HUES6 (cell line): Measurements from ENCODE around the gene C1QTNF2.
"Not testable (repeated sequence)": the region's sequence is repeated elsewhere in the genome, so short reads cannot be mapped to it uniquely, and the experiment has no call there.

Source experiments
- H3K27ac ChIP-seq: 2 replicates; pipeline ENCODE4 v1.7.0; 2013; ENCODE audit warnings: low read depth, mild to moderate bottlenecking, low read length, inconsistent platforms
- H3K27me3 ChIP-seq: 2 replicates; pipeline ENCODE4 v1.6.1; 2013; ENCODE audit warnings: low read length; ENCODE audit not compliant: control insufficient read depth, insufficient read depth
- H3K36me3 ChIP-seq: 2 replicates; pipeline ENCODE4 v1.6.1; 2013; ENCODE audit warnings: low read length; ENCODE audit not compliant: control insufficient read depth, insufficient read depth
- H3K4me1 ChIP-seq: 2 replicates; pipeline ENCODE4 v1.6.1; 2013; ENCODE audit warnings: low read length; ENCODE audit not compliant: control insufficient read depth, insufficient read depth
- H3K4me3 ChIP-seq: 2 replicates; pipeline ENCODE4 v1.5.1; 2013; ENCODE audit warnings: low read depth, low read length
- H3K9ac ChIP-seq: one replicate; pipeline ENCODE4 v1.6.1; 2013; ENCODE audit warnings: mild to moderate bottlenecking, low read length
- H3K9me3 ChIP-seq: 2 replicates; pipeline ENCODE4 v1.6.1; 2013; ENCODE audit warnings: low read depth, low read length; ENCODE audit not compliant: control insufficient read depth, insufficient read depth

The C1QTNF2 gene

DNA sequence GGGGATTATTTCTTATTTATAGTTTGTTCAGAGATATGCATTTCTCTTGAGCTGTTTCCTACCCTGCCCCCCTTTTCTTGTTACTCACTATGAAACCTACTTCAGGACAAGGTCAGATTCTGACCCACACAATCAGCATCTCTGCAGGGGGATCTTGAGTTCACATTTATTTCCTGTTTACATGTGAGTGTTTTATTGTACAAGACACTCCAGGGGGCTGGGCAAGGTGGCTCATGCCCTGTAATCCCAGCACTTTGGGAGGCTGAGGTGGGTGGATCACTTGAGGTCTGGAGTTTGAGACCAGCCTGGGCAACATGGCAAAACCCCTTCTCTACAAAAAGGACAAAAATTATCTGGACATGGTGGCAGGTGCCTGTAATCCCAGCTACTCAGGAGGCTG, 29.9 kb downstream of the C1QTNF2 start:
- not testable (repeated sequence) for H3K36me3 ChIP-seq, H3K27me3 ChIP-seq, H3K9ac ChIP-seq, H3K9me3 ChIP-seq, H3K27ac ChIP-seq, H3K4me3 ChIP-seq
- peaks cover 12% of the 10 kb centered on the region; the same call in 1 of the 2 replicates for H3K4me1 ChIP-seq

DNA sequence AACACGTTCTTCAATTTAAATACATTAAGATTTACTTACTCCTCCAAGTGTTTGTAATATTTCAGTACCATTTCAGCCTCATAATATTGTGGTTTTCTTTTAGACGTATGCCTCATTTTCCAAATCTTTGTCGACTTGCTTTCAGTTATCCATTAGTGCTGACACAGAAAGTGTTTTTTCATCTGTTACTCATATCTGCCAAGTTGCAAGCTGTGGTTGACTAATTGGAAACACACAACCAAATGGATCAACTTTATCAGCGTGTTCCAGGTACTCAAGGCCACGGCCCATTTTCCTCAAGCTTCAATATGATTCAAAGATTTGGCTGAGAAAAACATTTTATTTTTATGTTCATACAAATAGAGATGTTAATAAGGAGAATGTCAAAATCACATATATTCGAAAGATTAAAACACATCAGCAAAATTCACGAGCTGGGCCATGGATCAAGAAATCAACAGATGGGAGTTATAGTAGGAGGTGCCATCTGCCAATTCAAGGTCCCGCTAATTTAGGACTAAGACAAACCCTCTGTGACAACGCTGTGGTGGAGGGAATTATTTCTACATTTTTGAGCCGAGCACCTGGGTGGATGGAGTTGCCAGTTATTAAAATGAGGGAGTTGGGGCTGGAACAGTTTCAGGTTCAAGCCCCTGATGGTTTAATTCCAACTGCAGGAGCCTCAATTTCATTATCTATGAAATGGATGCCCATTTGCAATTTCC, 30.9 kb downstream of the C1QTNF2 start:
- Histone ChIP-seq H3K36me3 (no peaks in the 10 kb centered on the region), H3K27ac (no peak overlapping the region), H3K9me3 (no peaks in the 10 kb centered on the region), H3K27me3 (no peaks in the 10 kb centered on the region), H3K4me1 (0 out of 2 replicates have a peak, but pooled peaks cover 7% of the 10 kb centered on the region), H3K9ac (no peak overlapping the region), H3K4me3 (no peak overlapping the region)

DNA sequence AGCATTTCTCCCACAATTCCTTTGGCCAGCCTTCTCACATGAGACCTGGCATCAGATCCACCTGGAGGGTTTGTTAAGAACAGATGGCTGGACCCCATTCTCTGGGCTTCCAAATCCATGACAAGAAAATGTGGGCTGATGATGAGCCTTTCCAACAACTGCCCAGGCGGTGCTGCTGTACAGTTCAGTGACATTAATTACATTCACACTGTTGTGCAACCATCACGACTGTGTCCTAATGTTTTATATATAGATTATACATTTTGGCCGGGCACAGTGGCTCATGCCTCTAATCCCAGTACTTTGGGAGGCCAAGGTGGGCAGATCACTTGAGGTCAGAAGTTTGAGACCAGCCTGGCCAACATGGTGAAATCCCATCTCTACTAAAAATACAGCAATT, 35.7 kb downstream of the C1QTNF2 start:
- H3K27me3 ChIP-seq, H3K27ac ChIP-seq, H3K9me3 ChIP-seq, H3K4me3 ChIP-seq, H3K4me1 ChIP-seq, H3K9ac ChIP-seq, H3K36me3 ChIP-seq: not testable (repeated sequence)

DNA sequence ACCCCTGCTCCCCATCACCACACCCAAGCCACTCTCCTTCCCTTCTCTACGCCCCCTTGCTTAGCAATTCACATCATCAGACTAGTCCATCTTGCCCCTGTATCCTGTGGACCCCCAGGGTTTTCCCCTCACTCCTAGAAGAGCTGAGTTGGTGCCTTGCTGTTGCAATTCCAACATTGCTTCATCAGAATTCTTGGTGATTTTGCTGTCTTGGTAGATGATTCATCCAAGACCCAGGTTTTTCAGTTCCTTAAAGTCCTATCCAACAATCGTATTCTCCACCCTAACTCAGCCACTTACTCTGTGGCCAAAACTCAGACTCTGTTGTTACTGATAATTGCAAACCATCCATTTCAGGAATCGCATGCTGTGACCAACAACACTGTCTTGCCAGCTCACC, 36.7 kb downstream of the C1QTNF2 start:
- Histone ChIP-seq H3K4me1 (0 out of 2 replicates have a peak, but pooled peaks cover 3% of the 10 kb centered on the region), H3K9ac (no peak overlapping the region), H3K9me3 (no peaks in the 10 kb centered on the region), H3K4me3 (no peak overlapping the region), H3K36me3 (no peaks in the 10 kb centered on the region), H3K27ac (no peak overlapping the region), H3K27me3 (no peaks in the 10 kb centered on the region)

DNA sequence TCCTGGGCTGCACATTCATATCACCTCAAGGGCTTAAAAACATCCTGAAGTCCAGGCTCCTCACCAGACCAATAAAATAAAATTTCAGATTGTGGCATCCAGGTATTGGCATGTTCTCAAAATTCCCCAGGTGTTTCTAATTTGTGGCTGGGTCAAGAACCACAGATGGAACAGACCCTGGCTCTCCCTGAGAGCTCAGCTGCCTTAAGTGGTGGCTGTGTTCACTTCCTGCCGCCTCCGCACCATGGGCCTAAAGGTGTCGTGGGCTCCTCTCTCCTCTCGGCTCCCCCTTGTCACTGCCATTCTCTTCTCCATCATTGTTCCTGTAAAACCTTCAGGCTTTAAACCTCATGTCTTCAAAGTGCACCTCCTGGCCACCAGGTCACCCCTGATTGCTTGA, 40.2 kb downstream of the C1QTNF2 start:
- Histone ChIP-seq H3K4me1 (no peaks in the 10 kb centered on the region), H3K36me3 (no peaks in the 10 kb centered on the region), H3K9me3 (no peaks in the 10 kb centered on the region), H3K9ac (no peak overlapping the region), H3K27me3 (no peaks in the 10 kb centered on the region), H3K27ac (no peak overlapping the region), H3K4me3 (no peak overlapping the region)

DNA sequence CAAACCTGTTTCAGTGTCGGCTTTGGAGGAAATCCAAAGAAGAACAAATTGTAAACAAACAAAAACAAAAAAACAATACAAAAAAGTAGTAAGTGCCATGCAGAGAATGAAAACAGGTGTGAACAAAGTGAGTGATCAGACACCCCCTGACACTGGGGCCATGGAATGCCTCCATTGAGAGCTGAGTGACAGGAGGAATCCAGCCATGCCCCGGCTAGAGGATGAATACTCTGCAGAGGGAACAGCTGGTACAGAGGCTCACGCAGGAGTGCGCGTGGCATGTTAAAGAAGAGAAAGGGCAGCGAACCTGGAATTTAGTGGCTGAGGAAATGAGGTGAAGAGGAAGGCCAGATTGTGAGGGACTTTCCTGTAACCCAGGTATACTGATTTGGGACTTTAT, 42.6 kb downstream of the C1QTNF2 start:
- Histone ChIP-seq H3K27me3 (no peaks in the 10 kb centered on the region), H3K9me3 (no peaks in the 10 kb centered on the region), H3K36me3 (no peaks in the 10 kb centered on the region), H3K4me3 (no peak overlapping the region), H3K9ac (no peak overlapping the region), H3K4me1 (no peaks in the 10 kb centered on the region), H3K27ac (no peak overlapping the region)

DNA sequence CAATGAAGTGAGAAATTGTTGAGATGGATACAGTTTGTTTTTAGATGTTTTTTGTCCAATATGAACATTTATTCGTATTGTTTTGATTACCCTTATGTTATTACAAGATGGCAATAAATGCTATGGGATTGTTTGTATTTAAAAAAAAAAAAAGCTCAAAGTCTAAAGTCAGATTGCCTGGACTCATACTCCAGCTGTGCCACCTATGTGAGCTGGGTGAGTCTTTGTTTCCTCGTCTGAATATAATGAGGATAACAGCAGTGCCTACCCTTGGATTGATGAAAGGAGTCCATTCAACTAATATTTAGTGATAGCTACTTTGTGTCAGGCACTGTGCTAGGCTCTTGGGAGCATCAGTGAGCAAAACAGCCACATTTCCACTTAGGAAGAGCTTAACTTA, 43.4 kb downstream of the C1QTNF2 start:
- no peak overlapping the region for H3K9ac ChIP-seq
- H3K4me1 ChIP-seq, result no peaks in the 10 kb centered on the region
- H3K4me3 ChIP-seq, result no peak overlapping the region
- H3K36me3 ChIP-seq, result no peaks in the 10 kb centered on the region
- no peaks in the 10 kb centered on the region for H3K9me3 ChIP-seq
- H3K27me3 ChIP-seq, result no peaks in the 10 kb centered on the region
- no peak overlapping the region for H3K27ac ChIP-seq

DNA sequence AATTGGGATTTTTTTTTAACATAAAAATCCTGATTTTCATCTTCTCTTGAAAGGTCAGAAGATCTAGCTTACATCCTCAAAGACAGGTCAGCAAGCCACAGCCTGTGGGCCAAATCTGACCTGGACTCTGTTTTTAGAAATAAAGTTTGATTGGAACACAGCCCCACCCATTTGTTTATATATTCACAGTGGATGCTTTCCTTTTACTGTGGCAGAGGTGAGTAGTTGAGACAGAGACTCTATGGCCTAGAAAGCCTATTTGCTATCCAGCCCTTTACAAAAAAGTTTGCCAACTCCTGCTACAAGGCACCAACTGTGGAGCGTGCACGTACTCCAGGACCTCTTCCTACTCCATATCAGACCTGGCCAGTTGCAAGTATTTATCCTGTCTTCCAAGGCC, 44.7 kb downstream of the C1QTNF2 start:
- no peak overlapping the region for H3K27ac ChIP-seq
- H3K4me1 ChIP-seq, result peaks cover 4% of the 10 kb centered on the region; the same call in 1 of the 2 replicates
- no peaks in the 10 kb centered on the region for H3K9me3 ChIP-seq
- H3K4me3 ChIP-seq, result no peak overlapping the region
- no peaks in the 10 kb centered on the region for H3K36me3 ChIP-seq
- H3K9ac ChIP-seq, result no peak overlapping the region
- H3K27me3 ChIP-seq, result no peaks in the 10 kb centered on the region

DNA sequence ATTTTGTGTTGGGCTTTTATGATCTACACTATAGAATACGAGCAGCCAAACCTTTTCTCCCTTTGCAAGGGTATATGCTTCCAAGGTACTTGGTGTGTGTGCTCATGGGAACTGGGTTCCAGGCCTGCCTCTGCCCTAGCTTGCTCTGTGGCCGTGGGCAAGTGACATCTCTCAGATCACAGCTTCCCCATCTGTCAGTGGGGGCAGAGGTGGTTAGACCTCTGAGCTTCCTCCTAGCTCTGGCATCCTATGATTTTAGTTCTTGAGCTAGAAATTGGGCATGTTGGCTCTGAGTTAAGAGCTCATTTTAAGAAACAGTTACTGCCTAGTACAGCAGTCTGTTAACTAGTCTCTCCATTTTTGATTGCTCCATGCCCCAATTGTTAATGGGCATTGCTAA, 45.5 kb downstream of the C1QTNF2 start:
- Histone ChIP-seq H3K9ac (no peak overlapping the region), H3K4me1 (peaks cover 4% of the 10 kb centered on the region; the same call in 1 of the 2 replicates)

DNA sequence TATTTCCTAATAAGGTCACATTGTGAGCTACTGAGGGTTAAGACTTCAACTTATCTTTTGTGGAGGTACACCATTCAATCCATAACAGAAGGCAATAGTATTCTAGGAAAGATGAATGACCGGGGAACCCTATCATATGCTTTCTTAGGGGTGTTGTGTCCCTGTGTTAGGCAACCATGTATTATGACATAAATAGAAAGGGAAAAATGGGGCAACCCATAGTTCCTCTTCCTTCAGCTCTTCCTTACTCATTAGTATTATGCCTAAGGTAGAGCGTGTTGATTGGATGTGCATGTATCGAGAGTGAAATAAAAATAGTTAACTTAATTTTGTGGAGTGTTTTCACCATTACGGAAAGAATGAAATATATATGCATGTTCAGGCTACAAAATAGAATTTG, 52.0 kb downstream of the C1QTNF2 start:
- no peak overlapping the region for H3K27ac ChIP-seq
- peaks cover 16% of the 10 kb centered on the region for H3K4me1 ChIP-seq
- H3K9me3 ChIP-seq, result no peaks in the 10 kb centered on the region
- H3K36me3 ChIP-seq, result no peaks in the 10 kb centered on the region
- H3K27me3 ChIP-seq, result no peaks in the 10 kb centered on the region
- no peak overlapping the region for H3K9ac ChIP-seq
- no peak overlapping the region for H3K4me3 ChIP-seq

More for the DNA sequence above, 45.5 kb downstream of the C1QTNF2 start:
- Histone ChIP-seq H3K27ac (no peak overlapping the region), H3K27me3 (no peaks in the 10 kb centered on the region), H3K4me3 (no peak overlapping the region), H3K9me3 (no peaks in the 10 kb centered on the region), H3K36me3 (no peaks in the 10 kb centered on the region)

DNA sequence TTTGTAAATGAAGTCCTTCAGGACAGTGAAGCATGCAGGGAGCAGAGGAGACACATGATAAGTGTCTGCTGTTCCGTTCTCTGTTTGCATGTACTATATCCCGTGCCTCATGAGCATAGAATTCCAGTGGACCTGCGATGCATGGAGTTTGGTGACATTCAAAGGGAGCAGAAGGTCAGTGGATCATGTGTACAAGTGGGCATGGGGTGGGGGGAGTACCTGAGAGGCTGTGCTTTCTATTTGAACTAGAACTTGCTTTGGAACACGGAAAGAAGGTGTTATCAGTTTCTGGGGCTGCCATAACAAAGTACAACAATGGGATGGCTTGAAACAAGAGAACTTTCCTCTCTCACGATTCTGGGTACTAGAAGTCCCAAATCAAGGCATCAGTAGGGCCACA, 53.0 kb downstream of the C1QTNF2 start:
- Histone ChIP-seq H3K27me3 (no peaks in the 10 kb centered on the region; the same call in 1 of the 2 replicates), H3K27ac (no peak overlapping the region), H3K36me3 (no peaks in the 10 kb centered on the region), H3K4me3 (no peak overlapping the region), H3K4me1 (peaks cover 21% of the 10 kb centered on the region), H3K9ac (no peak overlapping the region), H3K9me3 (no peaks in the 10 kb centered on the region)
